Measurements from ENCODE around the gene VAV3. TPM values are rescaled to one million over a fixed set of nuclear protein-coding genes. Genes with fewer than 3 reads are reported as not detected.

Gene VAV3
- total RNA-seq, 2 experiments from 2014 or later, result 5.5 to 5.6 TPM

GRCh38 chr1:107930292-107930691, 34.7 kb downstream of the VAV3 start:
- no peaks in the 10 kb centered on the region for H3K27me3 ChIP-seq (ENCODE audit: control insufficient read depth in 1 of 2, insufficient read depth in 2 of 2, low read length in 2 of 2)
- POLR2A ChIA-PET, result no interaction called here
- CTCF ChIA-PET, result no interaction called here

DNA sequence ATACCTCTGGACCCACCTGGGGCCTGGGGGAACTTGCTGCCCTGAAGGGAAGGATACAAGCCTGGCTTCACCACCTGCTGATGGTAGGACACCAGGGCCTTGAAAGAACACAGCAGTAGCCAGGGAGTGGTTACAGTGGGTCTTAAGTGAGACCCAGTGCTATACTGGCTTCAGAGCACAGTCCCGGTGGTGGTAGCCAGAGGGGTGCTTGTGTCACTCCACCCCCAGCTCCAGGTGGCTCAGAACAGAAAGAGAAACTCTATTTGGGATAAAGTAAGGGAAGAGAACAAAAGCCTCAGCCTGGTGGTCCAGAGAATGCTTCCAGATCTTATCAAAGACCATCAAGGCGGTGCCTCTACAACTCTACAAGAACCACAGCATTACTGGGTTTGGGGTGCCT, 37.2 kb downstream of the VAV3 start:
- Mint-ChIP-seq H3K4me3 (no peak overlapping the region), H3K4me1 (ENCODE audit: low read depth) (peaks cover 4% of the 10 kb centered on the region), H3K9me3 (no peaks in the 10 kb centered on the region), H3K27ac (no peak overlapping the region), H3K36me3 (ENCODE audit: low read depth) (no peaks in the 10 kb centered on the region), H3K27me3 (no peaks in the 10 kb centered on the region)
- intact Hi-C loops (cut with DNase I, micrococcal nuclease), result no loop called here
- Histone ChIP-seq H3K27ac (ENCODE audit: low read depth in 1 of 2, low read length in 2 of 2) (no peak overlapping the region), H3K4me3 (ENCODE audit: low read length) (no peak overlapping the region), H3K9me3 (ENCODE audit: control insufficient read depth in 1 of 2, insufficient read depth in 1 of 2, low read length in 2 of 2) (peaks cover 0 to under 1% of the 10 kb centered on the region in 2 experiments), H3K4me1 (ENCODE audit: insufficient read depth, low read length) (no peaks in the 10 kb centered on the region), H3K36me3 (ENCODE audit: insufficient read depth, low read length) (no peaks in the 10 kb centered on the region), H3K27me3 (ENCODE audit: control insufficient read depth in 1 of 2, insufficient read depth in 2 of 2, low read length in 2 of 2) (no peaks in the 10 kb centered on the region)
- ChIA-PET CTCF (interaction anchor here (1.1 kb wide), 1 partner anchor 19 kb away, joined by 3 read pairs; no protein-coding TSS in a partner anchor), POLR2A (no interaction called here)
- no peak for ATAC-seq (ENCODE audit: poor library complexity)
- DNase-seq, result no peak
- TF ChIP-seq CTCF (IDR thresholded peaks at IDR 0.05), result no peak

More at GRCh38 chr1:107930292-107930691, 34.7 kb downstream of the VAV3 start:
- H3K27me3 Mint-ChIP-seq, result no peaks in the 10 kb centered on the region
- no peaks in the 10 kb centered on the region for H3K9me3 Mint-ChIP-seq
- no peak overlapping the region for H3K27ac ChIP-seq (ENCODE audit: low read depth in 1 of 2, low read length in 2 of 2)
- no peak overlapping the region for H3K4me3 Mint-ChIP-seq
- no peaks in the 10 kb centered on the region for H3K36me3 Mint-ChIP-seq (ENCODE audit: low read depth)
- H3K4me1 Mint-ChIP-seq (ENCODE audit: low read depth), result peaks cover 16% of the 10 kb centered on the region
- DNase-seq (no peak), ATAC-seq (ENCODE audit: poor library complexity) (no peak)
- no peaks in the 10 kb centered on the region for H3K9me3 ChIP-seq (ENCODE audit: control insufficient read depth in 1 of 2, insufficient read depth in 1 of 2, low read length in 2 of 2)
- H3K36me3 ChIP-seq (ENCODE audit: insufficient read depth, low read length), result no peaks in the 10 kb centered on the region
- intact Hi-C loops (cut with DNase I, micrococcal nuclease), result loop anchor here in 1 of 2 experiments (10.0 kb wide), 1 partner anchor 145 kb away; no protein-coding TSS in a partner anchor
- no peak overlapping the region for H3K4me3 ChIP-seq (ENCODE audit: low read length)
- peaks cover 2% of the 10 kb centered on the region for H3K4me1 ChIP-seq (ENCODE audit: insufficient read depth, low read length)
- TF ChIP-seq CTCF (IDR thresholded peaks at IDR 0.05), result no peak
- no peak overlapping the region for H3K27ac Mint-ChIP-seq

DNA sequence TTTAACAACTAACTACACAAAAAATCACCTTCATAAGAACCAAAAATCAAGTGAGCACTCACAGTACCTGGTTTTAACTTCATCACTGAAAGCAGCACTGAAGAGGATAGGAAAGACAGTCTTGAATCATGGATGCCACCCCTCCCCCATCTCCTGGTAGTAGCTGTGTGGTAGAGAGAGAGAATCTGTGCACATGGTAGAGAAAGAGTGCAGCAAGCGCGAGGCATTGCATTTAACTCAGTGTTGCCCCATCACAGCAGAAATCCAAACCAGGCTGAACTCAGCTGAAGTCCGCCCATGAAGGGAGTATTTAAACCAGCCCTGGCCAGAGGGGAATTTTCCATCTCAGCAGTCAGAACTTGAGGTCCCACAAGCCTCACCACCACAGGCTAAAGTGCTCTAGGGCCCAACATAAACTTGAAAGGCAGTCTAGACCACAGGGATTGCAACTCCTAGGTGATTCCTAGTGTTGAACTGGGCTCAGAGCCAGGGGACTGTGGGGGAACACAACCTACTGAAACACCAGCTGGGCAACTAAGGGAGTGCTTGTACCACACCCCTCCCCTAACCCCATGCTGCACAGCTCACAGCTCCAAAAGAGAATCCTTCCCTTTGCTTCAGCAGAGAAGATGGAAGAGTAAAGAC, 38.4 kb downstream of the VAV3 start:
- Mint-ChIP-seq H3K27me3 (no peaks in the 10 kb centered on the region), H3K4me1 (ENCODE audit: low read depth) (peaks cover 5% of the 10 kb centered on the region), H3K27ac (no peak overlapping the region), H3K36me3 (ENCODE audit: low read depth) (no peaks in the 10 kb centered on the region), H3K9me3 (no peaks in the 10 kb centered on the region), H3K4me3 (no peak overlapping the region)
- ChIA-PET CTCF (interaction anchor here (1.1 kb wide), 1 partner anchor 18 kb away, joined by 3 read pairs; no protein-coding TSS in a partner anchor), POLR2A (no interaction called here)
- H3K27me3 ChIP-seq (ENCODE audit: control insufficient read depth in 1 of 2, insufficient read depth in 2 of 2, low read length in 2 of 2), result no peaks in the 10 kb centered on the region
- intact Hi-C loops (cut with DNase I, micrococcal nuclease), result no loop called here
- DNase-seq, result no peak
- no peak overlapping the region for H3K27ac ChIP-seq (ENCODE audit: low read depth in 1 of 2, low read length in 2 of 2)
- no peaks in the 10 kb centered on the region for H3K4me1 ChIP-seq (ENCODE audit: insufficient read depth, low read length)
- no peak for ATAC-seq (ENCODE audit: poor library complexity)
- no peak overlapping the region for H3K4me3 ChIP-seq (ENCODE audit: low read length)
- H3K9me3 ChIP-seq (ENCODE audit: control insufficient read depth in 1 of 2, insufficient read depth in 1 of 2, low read length in 2 of 2), result peaks cover 0 to 5% of the 10 kb centered on the region in 2 experiments
- no peaks in the 10 kb centered on the region for H3K36me3 ChIP-seq (ENCODE audit: insufficient read depth, low read length)
- TF ChIP-seq CTCF (IDR thresholded peaks at IDR 0.05), result no peak

Measured in CD4-positive, alpha-beta T cell (primary cell).